Lower leg skin (tissue), 3 donors: Measurements from ENCODE around the gene ZSWIM6.

Experiments used
- POLR2A ChIP-seq, 2 donors: fragments of 450-650 bp; IDR thresholded peaks; one replicate each; pipeline ENCODE4 v1.6.1; 2016 to 2017; ENCODE audit warnings: antibody characterized with exemption in 2 of 2, mild to moderate bottlenecking in 1 of 2, moderate library complexity in 1 of 2
- TF ChIP-seq, protein P1 (sequence below), 3 donors: fragments of 450-650 bp; IDR thresholded peaks; one replicate each; pipeline ENCODE4 v1.5.1; 2016; ENCODE audit warnings: antibody characterized with exemption in 3 of 3, mild to moderate bottlenecking in 3 of 3, moderate library complexity in 2 of 3

DNA sequence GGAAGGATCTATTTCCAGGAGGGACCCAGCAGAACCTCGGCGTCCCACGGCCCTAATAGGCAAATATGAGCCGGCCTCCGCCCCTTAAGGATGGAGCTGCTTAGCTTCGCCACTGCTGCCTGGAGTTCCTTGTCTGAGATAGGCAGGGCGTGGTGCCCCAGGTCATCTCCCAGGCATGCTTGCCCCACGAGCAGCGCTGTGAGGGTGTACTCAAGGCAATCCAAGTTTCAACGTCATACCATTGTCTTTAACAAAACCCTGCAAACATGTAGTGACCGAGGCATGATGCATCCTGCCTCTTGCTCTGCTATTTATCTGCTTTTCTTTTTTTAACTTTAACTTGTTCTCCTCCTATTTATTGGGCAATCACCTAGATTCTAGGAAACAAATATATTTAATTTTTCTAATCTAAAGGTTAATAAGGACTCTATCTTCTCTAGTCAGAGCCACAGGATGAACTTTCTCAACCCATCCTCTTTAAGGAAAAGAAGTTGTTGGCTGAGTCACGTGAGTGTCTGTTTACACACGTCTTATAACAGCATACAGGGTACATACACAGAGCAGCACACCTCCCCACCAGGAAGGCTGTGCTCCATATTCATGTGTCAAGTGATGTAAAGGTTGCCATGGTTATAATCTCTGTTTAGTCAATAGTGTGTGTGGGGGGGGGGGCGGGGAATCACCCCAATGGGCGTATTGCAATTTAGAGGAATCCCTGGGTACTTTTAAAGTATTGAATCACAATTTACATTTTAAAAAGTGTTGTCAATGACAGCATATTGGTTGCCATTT, 27.3 kb upstream of the ZSWIM6 start:
- TF ChIP-seq, protein P1, sequence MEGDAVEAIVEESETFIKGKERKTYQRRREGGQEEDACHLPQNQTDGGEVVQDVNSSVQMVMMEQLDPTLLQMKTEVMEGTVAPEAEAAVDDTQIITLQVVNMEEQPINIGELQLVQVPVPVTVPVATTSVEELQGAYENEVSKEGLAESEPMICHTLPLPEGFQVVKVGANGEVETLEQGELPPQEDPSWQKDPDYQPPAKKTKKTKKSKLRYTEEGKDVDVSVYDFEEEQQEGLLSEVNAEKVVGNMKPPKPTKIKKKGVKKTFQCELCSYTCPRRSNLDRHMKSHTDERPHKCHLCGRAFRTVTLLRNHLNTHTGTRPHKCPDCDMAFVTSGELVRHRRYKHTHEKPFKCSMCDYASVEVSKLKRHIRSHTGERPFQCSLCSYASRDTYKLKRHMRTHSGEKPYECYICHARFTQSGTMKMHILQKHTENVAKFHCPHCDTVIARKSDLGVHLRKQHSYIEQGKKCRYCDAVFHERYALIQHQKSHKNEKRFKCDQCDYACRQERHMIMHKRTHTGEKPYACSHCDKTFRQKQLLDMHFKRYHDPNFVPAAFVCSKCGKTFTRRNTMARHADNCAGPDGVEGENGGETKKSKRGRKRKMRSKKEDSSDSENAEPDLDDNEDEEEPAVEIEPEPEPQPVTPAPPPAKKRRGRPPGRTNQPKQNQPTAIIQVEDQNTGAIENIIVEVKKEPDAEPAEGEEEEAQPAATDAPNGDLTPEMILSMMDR (IDR thresholded peaks at IDR 0.05): no peak
- no peak for TF ChIP-seq POLR2A (IDR thresholded peaks at IDR 0.05)
